ENCODE data around the gene NRP1. TPM values are rescaled to one million over a fixed set of nuclear protein-coding genes. Genes with fewer than 3 reads are reported as not detected.

Gene NRP1
- total and polyA plus RNA-seq, 2 of the 8 experiments (the other 6 are each of a cell fraction or from before 2014, with no cell fraction given), result 1.2 to 2.1 TPM

GRCh38 chr10:33215635-33216034 is 118.8 kb downstream of the NRP1 start:
- H3K27ac ChIP-seq (ENCODE audit: low read depth, low read length), result no peak overlapping the region
- H3K23ac ChIP-seq (ENCODE audit: insufficient read length), result no peak overlapping the region
- no peak overlapping the region for H3K56ac ChIP-seq (replicated peaks; ENCODE audit: insufficient read length, low read depth, low read length)
- TF ChIP-seq SP2 (IDR thresholded peaks at IDR 0.05; ENCODE audit: low read length), result no peak
- TF ChIP-seq SIN3A (conservative IDR thresholded peaks at IDR 0.05 in 1 of 2, IDR thresholded peaks at IDR 0.05 in 1 of 2; ENCODE audit: low read depth in 1 of 2, low read length in 2 of 2), result no peak
- TF ChIP-seq YY1 (IDR thresholded peaks at IDR 0.05; ENCODE audit: low read depth, low read length), result no peak
- TF ChIP-seq BRCA1 (IDR thresholded peaks at IDR 0.05; ENCODE audit: low read depth, low read length), result no peak
- no peak for TF ChIP-seq SUZ12 (IDR thresholded peaks at IDR 0.05; ENCODE audit: low read length)
- no peak for TF ChIP-seq SIX5 (IDR thresholded peaks at IDR 0.05; ENCODE audit: low read depth, low read length)
- TF ChIP-seq GABPA (IDR thresholded peaks at IDR 0.05; ENCODE audit: borderline replicate concordance, insufficient read depth, low read length), result no peak
- no peak for TF ChIP-seq CTCF (IDR thresholded peaks at IDR 0.05; ENCODE audit: control extremely low read depth in 1 of 3, insufficient read depth in 1 of 3, low read depth in 1 of 3, low read length in 3 of 3)
- no peak for TF ChIP-seq RFX5 (IDR thresholded peaks at IDR 0.05; ENCODE audit: borderline replicate concordance, low read depth, low read length)
- no peak for TF ChIP-seq SAP30 (IDR thresholded peaks at IDR 0.05; ENCODE audit: insufficient read depth, insufficient replicate concordance, low read length)
- no peaks in the 10 kb centered on the region for H3K36me3 ChIP-seq (ENCODE audit: control insufficient read depth in 2 of 4, insufficient read depth in 4 of 4, low read length in 3 of 4)
- H3K4me2 ChIP-seq (ENCODE audit: insufficient read depth in 1 of 2, low read depth in 2 of 2, low read length in 2 of 2), result no peak overlapping the region
- no peak overlapping the region for H3K9ac ChIP-seq (replicated peaks in 1 of 4; ENCODE audit: extremely low read depth in 1 of 4, low read depth in 3 of 4, low read length in 3 of 4)
- H4K20me1 ChIP-seq (replicated peaks in 1 of 2; ENCODE audit: control insufficient read depth in 1 of 2, insufficient read depth in 2 of 2, low read length in 2 of 2), result no peaks in the 10 kb centered on the region
- H2AFZ ChIP-seq (ENCODE audit: low read length), result no peak overlapping the region
- no peak overlapping the region for H2BK120ac ChIP-seq (replicated peaks; ENCODE audit: low read depth, low read length)
- 95% methylated on average over 3 of the region's 3 CpGs; no CpG with 5 or more reads in 1 of the 2 experiments for WGBS, 2 experiments (ENCODE audit: extremely low coverage in 1 of 2, insufficient coverage in 1 of 2, insufficient read length in 1 of 2, insufficient replicate concordance in 2 of 2, low coverage in 1 of 2, low lambda C conversion rate in 2 of 2, missing lambda C conversion rate in 1 of 2)
- H3K23me2 ChIP-seq (ENCODE audit: low read depth, low read length), result no peaks in the 10 kb centered on the region
- no peak overlapping the region for H4K5ac ChIP-seq (ENCODE audit: insufficient read length, low read depth, low read length)
- H2BK15ac ChIP-seq (ENCODE audit: low read length), result no peak overlapping the region
- H3K4me1 ChIP-seq (replicated peaks in 1 of 4; ENCODE audit: control insufficient read depth in 3 of 4, insufficient read depth in 4 of 4, low read length in 3 of 4), result no peaks in the 10 kb centered on the region
- H3K18ac ChIP-seq (ENCODE audit: extremely low read depth, low read length), result no peak overlapping the region
- DNase-seq (ENCODE audit: low read depth in 1 of 2, low spot score in 2 of 2) (no peak), FAIRE-seq (no peak)
- no peak overlapping the region for H2AK5ac ChIP-seq (ENCODE audit: low read depth, low read length)
- no peaks in the 10 kb centered on the region; a peak in 1 of 7 replicates for H3K27me3 ChIP-seq (replicated peaks in 1 of 4; ENCODE audit: control insufficient read depth in 3 of 4, extremely low read depth in 1 of 4, insufficient read depth in 3 of 4, low read length in 3 of 4)
- no peak overlapping the region for H2BK20ac ChIP-seq (ENCODE audit: low read length)
- H2BK12ac ChIP-seq (ENCODE audit: low read depth, low read length), result no peak overlapping the region
- H3K79me1 ChIP-seq (ENCODE audit: low read depth, low read length), result no peaks in the 10 kb centered on the region
- POLR2A ChIA-PET (ENCODE audit: partially characterized antibody), result no interaction called here
- H3K4me3 ChIP-seq (ENCODE audit: extremely low read depth in 1 of 4, insufficient read depth in 2 of 4, low read depth in 3 of 4, low read length in 4 of 4), result no peak overlapping the region
- H3K14ac ChIP-seq (ENCODE audit: insufficient read length), result no peak overlapping the region
- H3K4ac ChIP-seq (replicated peaks; ENCODE audit: insufficient read length, low read depth, low read length), result no peak overlapping the region
- CTCF ChIA-PET (ENCODE audit: partially characterized antibody), result interaction anchor here (0.6 to 0.9 kb wide), 3 partner anchors 75 to 1339 kb away, joined by 3 read pairs; no protein-coding TSS in a partner anchor
- no peak overlapping the region for H4K91ac ChIP-seq (replicated peaks; ENCODE audit: insufficient read length, low read length)
- H2BK5ac ChIP-seq (ENCODE audit: low read depth, low read length), result no peak overlapping the region
- no peaks in the 10 kb centered on the region for H3K79me2 ChIP-seq (ENCODE audit: control insufficient read depth in 1 of 2, insufficient read depth in 2 of 2, low read length in 2 of 2)
- H4K8ac ChIP-seq (ENCODE audit: extremely low read depth, insufficient read depth, low read length), result no peak overlapping the region
- H3K9me3 ChIP-seq (ENCODE audit: insufficient read depth in 2 of 2, low read depth in 1 of 2, low read length in 1 of 2), result no peaks in the 10 kb centered on the region
